HG03064 (cell line): ENCODE data around the gene FEM1C.

Source experiments
- ATAC-seq: cut with Tn5 transposase; IDR thresholded peaks from one replicate; pipeline ENCODE4 v1.9.1; 2021; ENCODE audit warnings: low read depth; ENCODE audit not compliant: unreplicated experiment

FEM1C gene

GRCh38 chr5:115544436-115545350, at the start of gene FEM1C:
FEM1C (minus strand) TSS chr5:115544775; CDS start chr5:115543493, 1,282 bp downstream.
- peak; percentile 97 for ATAC-seq

GRCh38 chr5:115589043-115589442, 44.5 kb upstream of the FEM1C start:
- no peak for ATAC-seq

- ATAC-seq, result no peak
Measured at GRCh38 chr5:115588640-115589039, 44.1 kb upstream of the FEM1C start.

GRCh38 chr5:115586525-115587146, 42.1 kb upstream of the FEM1C start:
- no peak for ATAC-seq

GRCh38 chr5:115585265-115585664, 40.7 kb upstream of the FEM1C start:
- no peak for ATAC-seq

GRCh38 chr5:115584501-115584900, 39.9 kb upstream of the FEM1C start:
- no peak for ATAC-seq

- ATAC-seq, result no peak
Measured at GRCh38 chr5:115583474-115583873, 38.9 kb upstream of the FEM1C start.

GRCh38 chr5:115580941-115581340, 36.4 kb upstream of the FEM1C start:
- ATAC-seq, result no peak

GRCh38 chr5:115579747-115580173, 35.2 kb upstream of the FEM1C start:
- peak; percentile 62 for ATAC-seq

- peak; percentile 1 for ATAC-seq
Measured at GRCh38 chr5:115579216-115579615, 34.6 kb upstream of the FEM1C start.

- peak; percentile 66 for ATAC-seq
Measured at GRCh38 chr5:115578657-115579056, 34.1 kb upstream of the FEM1C start.

GRCh38 chr5:115577741-115578140, 33.2 kb upstream of the FEM1C start:
- ATAC-seq, result no peak

GRCh38 chr5:115577329-115577728, 32.8 kb upstream of the FEM1C start:
- ATAC-seq, result no peak

- ATAC-seq, result no peak
Measured at GRCh38 chr5:115575167-115576070, 30.8 kb upstream of the FEM1C start.

GRCh38 chr5:115573133-115573532, 28.6 kb upstream of the FEM1C start:
- no peak for ATAC-seq

- ATAC-seq, result no peak
Measured at GRCh38 chr5:115571441-115571878, 26.9 kb upstream of the FEM1C start.

- ATAC-seq, result no peak
Measured at GRCh38 chr5:115568668-115569067, 24.1 kb upstream of the FEM1C start.

- ATAC-seq, result no peak
Measured at GRCh38 chr5:115565233-115565632, 20.7 kb upstream of the FEM1C start.

- no peak for ATAC-seq
Measured at GRCh38 chr5:115561176-115561575, 16.6 kb upstream of the FEM1C start.

- ATAC-seq, result no peak
Measured at GRCh38 chr5:115559524-115559923, 14.9 kb upstream of the FEM1C start.
